Activated CD4-positive, alpha-beta T cell treated with anti-CD3 and anti-CD28 coated beads for 36 hours (primary cell): ENCODE measurements around the gene FARP2. TPM values are rescaled to one million over a fixed set of nuclear protein-coding genes. Genes with fewer than 3 reads are reported as not detected.
A peak's percentile ranks its signal among the peaks of the same experiment; 100 is the strongest.

Experiments used
- ATAC-seq: fragments of 200-7000 bp; cut with Tn5 transposase; one replicate; pipeline ENCODE4 v1.10.0; 2021; ENCODE audit warnings: mild to moderate bottlenecking, moderate library complexity
- CTCF ChIA-PET: fragments of 350-600 bp; sonication (Branson Sonifier 250); formaldehyde crosslinking; loops from one replicate; lab custom pipeline; 2021; ENCODE audit warnings: antibody characterized with exemption; lab: Charles Lee
- POLR2A ChIA-PET: fragments of 350-600 bp; sonication (Branson Sonifier 250); formaldehyde crosslinking; loops from one replicate; lab custom pipeline; 2021; ENCODE audit warnings: antibody characterized with exemption, inconsistent platforms; lab: Charles Lee
- DNase-seq: peaks from one replicate; pipeline ENCODE4 v3.0.0-alpha.2; 2020
- H3K27ac Mint-ChIP-seq: one replicate; pipeline ENCODE4 v1.8.0; 2021; ENCODE audit warnings: mixed read lengths
- H3K27me3 Mint-ChIP-seq: one replicate; pipeline ENCODE4 v1.8.0; 2021; ENCODE audit warnings: mixed read lengths
- H3K36me3 Mint-ChIP-seq: one replicate; pipeline ENCODE4 v1.8.0; 2021; ENCODE audit warnings: low read depth, mixed read lengths
- H3K4me1 Mint-ChIP-seq: one replicate; pipeline ENCODE4 v1.8.0; 2021; ENCODE audit warnings: mixed read lengths
- H3K4me3 Mint-ChIP-seq: one replicate; pipeline ENCODE4 v1.8.0; 2021; ENCODE audit warnings: mild to moderate bottlenecking, moderate library complexity, mixed read lengths
- H3K9me3 Mint-ChIP-seq: one replicate; pipeline ENCODE4 v1.8.0; 2021; ENCODE audit warnings: low read depth, mixed read lengths
- intact Hi-C, 2 experiments: fragments of 100-400 bp; cut with DNase I in 1 of 2; cut with micrococcal nuclease in 1 of 2; formaldehyde crosslinking; loops; one replicate each; pipeline versions ENCODE4 v1.14.2 to v1.15.1; 2022 to 2024; cut with DNase I, micrococcal nuclease
- total RNA-seq, 2 experiments: library from RNA; stranded (reverse); gene quantifications; one replicate each; pipeline ENCODE4 v1.2.3, GENCODE V29; 2021

Gene FARP2
- total RNA-seq, 2 experiments from 2014 or later = 29.0 to 30.7 TPM

DNA sequence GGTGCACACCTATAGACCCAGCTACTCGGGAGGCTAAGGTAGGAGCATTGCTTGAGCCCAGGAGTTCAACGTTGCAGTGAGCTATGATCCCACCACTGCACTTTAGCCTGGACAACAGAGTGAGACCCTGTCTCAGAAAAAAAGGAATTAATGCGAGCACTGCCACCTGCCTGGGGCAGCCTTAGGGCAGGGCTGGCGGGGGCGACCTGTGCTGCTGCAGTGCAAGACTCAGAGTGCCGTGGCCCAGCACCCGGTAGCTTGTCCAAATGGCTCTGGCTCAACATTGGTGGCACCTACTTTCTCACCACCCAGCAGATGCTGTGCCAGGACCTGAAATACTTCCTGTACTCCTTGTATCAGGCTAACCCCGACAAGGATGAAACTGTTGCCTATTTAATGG is 122.1 kb downstream of the FARP2 start:
- H3K9me3 Mint-ChIP-seq = no peaks in the 10 kb centered on the region
- H3K4me1 Mint-ChIP-seq = no peaks in the 10 kb centered on the region
- H3K27ac Mint-ChIP-seq = no peak overlapping the region
- no peak for ATAC-seq
- H3K36me3 Mint-ChIP-seq = peaks cover 2% of the 10 kb centered on the region
- DNase-seq = no peak
- CTCF ChIA-PET = no interaction called here
- intact Hi-C loops = no loop called here
- H3K4me3 Mint-ChIP-seq = no peak overlapping the region
- H3K27me3 Mint-ChIP-seq = peaks cover 4% of the 10 kb centered on the region
- POLR2A ChIA-PET = no interaction called here

DNA sequence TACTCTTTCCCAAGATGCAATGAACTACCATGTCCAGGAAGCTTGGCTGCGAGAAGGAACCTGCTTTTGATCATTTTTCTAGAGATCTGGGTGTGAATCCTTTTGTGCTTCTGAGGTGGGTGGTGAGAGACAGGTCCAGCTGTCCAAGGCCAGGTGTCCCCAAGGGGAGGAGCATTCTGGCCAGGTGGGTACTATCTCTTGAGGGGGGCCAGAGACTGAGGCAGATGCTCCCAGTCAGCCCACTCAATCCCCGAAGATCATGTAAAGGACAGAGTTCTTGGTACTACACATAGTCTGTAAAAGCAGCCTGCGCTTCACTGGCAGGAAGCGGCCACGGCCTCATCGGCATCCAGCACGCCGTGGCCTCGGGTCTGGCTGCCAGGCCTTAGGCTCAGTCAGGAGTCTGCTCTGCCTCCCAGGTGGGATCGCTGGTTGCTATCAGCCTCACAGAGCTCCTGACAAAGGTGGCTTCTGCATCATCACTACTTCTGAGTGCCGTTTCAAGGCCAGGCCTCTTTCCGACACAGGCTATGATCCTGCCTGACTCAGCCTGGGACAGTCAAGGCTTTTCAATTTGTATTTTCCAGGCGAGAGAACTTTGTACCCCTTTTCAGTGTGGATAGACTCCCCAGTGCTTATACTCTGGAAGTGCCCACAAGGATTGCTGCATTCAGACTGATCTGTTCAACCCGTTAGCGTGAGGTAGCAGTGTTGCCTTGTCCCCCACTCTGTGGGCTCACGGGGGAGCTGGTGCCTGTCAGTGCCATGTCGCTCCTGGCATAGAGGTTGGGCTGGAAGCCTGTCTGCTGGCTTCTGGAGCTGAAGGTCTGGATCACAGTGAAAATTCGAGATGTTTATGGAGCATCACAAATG is 123.2 kb downstream of the FARP2 start:
- H3K4me3 Mint-ChIP-seq = no peak overlapping the region
- H3K36me3 Mint-ChIP-seq = peaks cover 2% of the 10 kb centered on the region
- H3K27ac Mint-ChIP-seq = no peak overlapping the region
- H3K9me3 Mint-ChIP-seq = no peaks in the 10 kb centered on the region
- DNase-seq (no peak), ATAC-seq (no peak)
- no peaks in the 10 kb centered on the region for H3K4me1 Mint-ChIP-seq
- CTCF ChIA-PET = no interaction called here
- POLR2A ChIA-PET = no interaction called here
- intact Hi-C loops = no loop called here
- H3K27me3 Mint-ChIP-seq = no peaks in the 10 kb centered on the region

DNA sequence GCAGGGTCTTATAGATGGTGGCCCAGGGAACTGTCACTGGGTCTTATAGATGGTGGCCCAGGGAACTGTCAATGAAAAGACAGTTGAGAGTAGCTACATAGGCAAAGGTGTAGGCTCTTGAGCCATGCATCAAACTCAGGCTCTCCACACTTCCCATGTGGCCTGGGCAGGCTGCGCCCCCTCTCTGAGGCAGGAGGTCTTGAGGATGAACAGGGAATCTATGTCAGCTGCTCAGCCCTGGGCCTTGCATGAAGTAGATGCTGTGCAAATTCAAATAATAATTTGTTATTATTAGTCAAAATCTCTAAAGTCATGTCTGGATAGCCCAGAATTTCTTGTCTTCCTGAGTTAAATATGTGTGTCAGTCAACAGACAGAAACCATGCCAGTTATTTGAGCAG is 125.6 kb downstream of the FARP2 start:
- H3K4me1 Mint-ChIP-seq = no peaks in the 10 kb centered on the region
- H3K27me3 Mint-ChIP-seq = no peaks in the 10 kb centered on the region
- H3K36me3 Mint-ChIP-seq = peaks cover 2% of the 10 kb centered on the region
- ChIA-PET CTCF (no interaction called here), POLR2A (no interaction called here)
- no peak for ATAC-seq
- intact Hi-C loops = no loop called here
- H3K4me3 Mint-ChIP-seq = no peak overlapping the region
- H3K27ac Mint-ChIP-seq = no peak overlapping the region
- no peaks in the 10 kb centered on the region for H3K9me3 Mint-ChIP-seq
- no peak for DNase-seq

DNA sequence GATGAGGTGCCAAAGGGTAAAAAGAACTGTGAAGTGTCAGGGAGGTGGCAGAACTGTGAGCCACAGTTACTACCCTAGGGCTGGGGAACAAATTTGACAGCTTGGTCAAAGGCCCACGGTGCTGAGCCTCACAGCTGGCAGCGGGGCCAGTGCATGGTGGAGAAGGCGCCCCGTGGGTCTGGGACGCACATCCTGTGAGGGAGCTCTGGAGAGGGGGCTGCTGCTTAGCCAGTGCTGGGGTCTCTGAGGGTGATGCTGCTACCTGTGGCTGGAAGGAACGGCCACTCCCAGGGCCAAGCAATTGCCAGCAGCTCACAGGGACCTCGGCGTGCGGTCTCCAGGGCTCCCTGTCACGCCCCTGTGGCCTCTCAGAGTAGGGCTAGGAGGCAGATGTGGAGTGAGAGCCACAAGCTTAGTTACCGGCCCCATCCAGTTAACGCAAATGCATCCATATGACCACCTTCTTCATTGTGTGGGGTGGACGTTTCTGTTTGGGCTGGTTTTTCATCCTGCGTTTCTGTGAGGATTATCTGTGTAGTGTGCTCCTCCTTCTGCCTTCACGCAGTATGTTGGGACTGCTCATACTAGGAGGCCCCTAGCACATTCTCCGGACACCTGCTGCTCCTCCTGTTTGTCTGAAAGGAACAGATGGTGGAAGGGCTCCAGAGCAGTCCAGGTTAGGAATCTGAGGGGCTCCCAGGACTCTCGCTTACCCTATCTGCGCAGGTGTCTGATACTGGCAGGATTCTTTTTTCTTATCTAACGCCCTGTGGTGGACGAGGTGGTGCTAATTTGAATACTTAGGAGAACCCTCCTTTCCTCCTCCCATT is 126.3 kb downstream of the FARP2 start:
- Mint-ChIP-seq H3K9me3 (no peaks in the 10 kb centered on the region), H3K4me3 (no peak overlapping the region), H3K36me3 (peaks cover 2% of the 10 kb centered on the region), H3K27me3 (no peaks in the 10 kb centered on the region), H3K27ac (no peak overlapping the region), H3K4me1 (no peaks in the 10 kb centered on the region)
- DNase-seq (no peak), ATAC-seq (no peak)
- intact Hi-C loops = no loop called here
- ChIA-PET POLR2A (no interaction called here), CTCF (interaction anchor here (1.0 kb wide), 1 partner anchor 623 kb away, joined by 3 read pairs; no protein-coding TSS in a partner anchor)

DNA sequence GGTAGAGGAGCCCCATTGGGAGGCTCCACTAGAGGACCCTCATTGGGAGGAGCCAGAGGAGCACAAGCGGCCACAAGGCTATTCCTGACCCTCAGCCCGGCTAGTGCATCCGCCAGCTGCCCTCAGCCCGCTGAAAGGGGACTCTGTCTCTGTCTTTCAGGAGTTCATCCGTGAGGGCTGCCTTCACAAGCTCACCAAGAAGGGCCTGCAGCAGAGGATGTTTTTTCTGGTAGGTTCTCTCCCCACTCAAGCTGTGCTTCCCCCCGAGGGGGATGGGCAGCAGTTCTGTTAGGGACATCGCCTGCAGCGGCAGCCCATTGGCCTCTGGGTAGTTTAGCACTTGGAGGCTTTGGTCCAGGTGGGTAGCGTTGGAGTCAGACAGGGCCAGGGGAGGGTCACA is 127.2 kb downstream of the FARP2 start:
- intact Hi-C loops = no loop called here

DNA sequence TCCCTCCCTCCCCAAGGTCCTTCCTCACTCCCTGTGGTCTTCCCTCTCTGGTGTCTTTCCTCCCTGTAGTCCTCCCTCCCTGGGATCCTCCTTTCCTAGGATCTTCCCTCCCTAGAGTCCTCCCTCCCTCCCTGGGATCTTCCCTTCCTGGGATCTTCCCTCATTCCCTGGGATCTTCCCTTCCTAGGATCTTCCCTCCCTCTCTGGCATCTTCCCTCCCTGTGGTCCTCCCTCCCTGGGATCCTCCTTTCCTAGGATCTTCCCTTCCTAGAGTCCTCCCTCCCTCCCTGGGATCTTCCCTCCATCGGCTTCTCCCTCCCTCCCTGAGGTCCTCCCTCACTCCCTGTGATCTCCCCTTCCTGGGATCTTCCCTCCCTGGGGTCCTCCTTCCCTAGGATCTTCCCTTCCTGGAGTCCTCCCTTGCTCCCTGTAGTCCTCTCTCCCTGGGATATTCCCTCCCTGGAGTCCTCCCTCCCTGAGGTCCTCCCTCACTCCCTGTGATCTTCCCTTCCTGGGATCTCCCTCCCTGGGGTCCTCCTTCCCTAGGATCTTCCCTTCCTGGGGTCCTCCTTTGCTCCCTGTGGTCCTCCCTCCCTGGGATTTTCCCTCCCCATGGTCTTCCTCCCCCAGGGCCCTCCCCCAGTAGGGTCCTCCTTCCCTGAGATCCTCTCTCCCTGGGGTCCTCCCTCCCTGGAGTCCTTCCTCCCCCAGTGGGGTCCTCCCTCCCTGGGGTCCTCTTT is 129.3 kb downstream of the FARP2 start:
- H3K4me1 Mint-ChIP-seq = no peaks in the 10 kb centered on the region
- no peaks in the 10 kb centered on the region for H3K36me3 Mint-ChIP-seq
- H3K9me3 Mint-ChIP-seq = no peaks in the 10 kb centered on the region
- H3K4me3 Mint-ChIP-seq = no peak overlapping the region
- intact Hi-C loops = no loop called here
- no peaks in the 10 kb centered on the region for H3K27me3 Mint-ChIP-seq
- ChIA-PET CTCF (no interaction called here), POLR2A (no interaction called here)
- H3K27ac Mint-ChIP-seq = no peak overlapping the region
- no peak for DNase-seq
- no peak for ATAC-seq

More for the DNA sequence above, 127.2 kb downstream of the FARP2 start:
- no peaks in the 10 kb centered on the region for H3K4me1 Mint-ChIP-seq
- DNase-seq (no peak), ATAC-seq (no peak)
- peaks cover 2% of the 10 kb centered on the region for H3K36me3 Mint-ChIP-seq
- no peaks in the 10 kb centered on the region for H3K9me3 Mint-ChIP-seq
- H3K4me3 Mint-ChIP-seq = no peak overlapping the region
- no peaks in the 10 kb centered on the region for H3K27me3 Mint-ChIP-seq
- H3K27ac Mint-ChIP-seq = no peak overlapping the region
- POLR2A ChIA-PET = no interaction called here
- CTCF ChIA-PET = no interaction called here

DNA sequence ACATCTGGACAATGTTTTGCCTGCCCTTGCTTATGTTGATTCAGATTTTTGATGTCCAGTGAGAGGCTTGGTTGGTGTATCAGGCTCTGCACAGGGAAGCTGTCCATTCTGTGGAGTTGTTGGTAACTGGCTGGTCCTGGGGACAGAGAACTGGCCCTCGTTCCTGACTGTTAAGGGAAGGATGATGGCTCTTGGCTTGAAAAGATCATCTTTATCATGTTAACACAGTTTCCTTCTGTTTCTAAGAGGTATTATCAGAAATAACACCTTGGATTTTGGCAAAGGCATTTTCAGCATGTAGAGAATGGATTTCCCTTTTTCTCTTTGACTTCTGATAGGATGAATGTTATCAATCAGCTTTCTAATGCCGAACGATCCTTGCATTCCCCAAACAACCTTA is 133.0 kb downstream of the FARP2 start:
- ATAC-seq (no peak), DNase-seq (no peak)
- Mint-ChIP-seq H3K4me3 (no peak overlapping the region), H3K9me3 (no peaks in the 10 kb centered on the region), H3K4me1 (no peaks in the 10 kb centered on the region), H3K27ac (no peak overlapping the region), H3K36me3 (no peaks in the 10 kb centered on the region), H3K27me3 (no peaks in the 10 kb centered on the region)
- intact Hi-C loops = no loop called here
- POLR2A ChIA-PET = no interaction called here
- CTCF ChIA-PET = no interaction called here

DNA sequence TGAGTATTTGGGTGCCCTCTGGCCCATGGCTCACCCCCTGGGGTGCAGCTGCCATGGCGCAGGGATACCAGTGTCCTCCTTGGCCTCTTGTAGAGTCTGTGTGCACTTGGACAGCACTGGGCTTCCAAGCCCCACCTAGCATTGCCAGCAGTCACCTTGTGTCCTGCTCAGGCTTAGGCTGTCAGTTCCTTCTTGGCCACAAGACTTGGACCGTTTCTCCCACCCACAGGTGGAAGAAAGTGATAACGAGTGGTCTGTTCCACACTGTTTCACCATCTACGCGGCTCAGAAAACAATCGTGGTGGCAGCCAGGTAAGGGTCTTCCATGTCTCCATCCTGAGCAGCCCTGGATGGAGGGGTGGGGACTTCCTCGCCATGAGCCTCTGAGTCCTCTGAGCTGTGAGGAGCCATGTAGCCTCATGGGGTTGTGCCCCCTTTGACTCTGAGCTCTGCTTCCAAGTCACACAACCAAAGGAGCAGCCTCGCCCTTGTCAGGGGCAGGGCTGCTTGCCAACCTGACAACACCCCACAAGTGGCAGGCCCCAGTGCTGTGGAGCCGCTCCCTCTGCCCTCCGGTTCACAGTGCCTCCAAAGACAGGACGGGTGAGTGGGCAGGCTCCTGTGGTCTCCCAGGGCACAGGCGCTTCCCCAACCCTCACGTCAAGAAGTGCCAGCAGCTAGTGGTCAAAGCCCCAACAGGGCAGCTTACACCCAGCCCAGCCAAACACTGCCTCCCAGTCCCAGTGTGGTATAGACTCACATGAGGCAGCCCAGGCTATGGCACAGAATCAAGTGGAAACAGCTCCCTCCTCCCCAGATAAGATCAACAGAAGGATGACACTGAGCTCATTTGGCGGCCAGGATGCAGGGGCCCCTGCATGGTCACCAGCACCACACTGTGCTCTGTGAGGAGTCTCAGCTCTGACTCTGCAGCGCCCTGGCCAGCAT is 133.9 kb downstream of the FARP2 start:
- no peak overlapping the region for H3K27ac Mint-ChIP-seq
- POLR2A ChIA-PET = no interaction called here
- ATAC-seq = peak; percentile 19

DNA sequence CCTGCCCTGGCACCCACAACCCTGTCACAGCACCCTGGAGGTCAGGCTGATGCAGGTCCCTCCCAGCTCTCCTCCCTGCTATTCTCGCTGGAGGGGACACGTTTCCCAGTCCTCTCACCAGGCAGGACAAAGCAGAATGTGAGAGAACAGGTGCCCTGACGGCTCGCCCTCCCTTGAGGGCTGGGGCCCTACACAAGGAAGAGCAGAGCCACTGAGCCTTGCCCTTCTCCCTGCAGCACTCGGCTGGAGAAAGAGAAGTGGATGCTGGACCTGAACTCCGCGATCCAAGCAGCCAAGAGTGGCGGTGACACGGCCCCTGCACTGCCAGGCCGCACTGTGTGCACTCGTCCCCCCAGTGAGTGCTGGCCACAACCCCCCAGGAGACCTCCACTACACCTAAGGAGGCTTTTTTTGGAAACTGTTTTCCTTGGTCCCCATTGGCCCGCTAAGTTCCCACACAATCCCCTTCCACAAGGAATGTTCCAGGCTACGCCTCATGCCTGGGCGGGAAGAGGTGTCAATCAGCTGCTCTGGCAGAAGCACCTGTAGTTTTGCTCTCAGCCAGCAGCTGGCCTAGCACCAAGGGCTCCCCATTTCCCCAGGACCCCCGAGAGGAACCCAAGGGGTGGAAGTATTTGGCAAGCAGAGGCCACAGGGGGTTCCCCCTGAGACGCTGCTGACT is 134.9 kb downstream of the FARP2 start:
- ATAC-seq (no peak), DNase-seq (no peak)
- intact Hi-C loops = no loop called here
- ChIA-PET POLR2A (no interaction called here), CTCF (no interaction called here)
- Mint-ChIP-seq H3K36me3 (peaks cover 5% of the 10 kb centered on the region), H3K9me3 (no peaks in the 10 kb centered on the region), H3K4me1 (no peaks in the 10 kb centered on the region), H3K27ac (no peak overlapping the region), H3K27me3 (no peaks in the 10 kb centered on the region), H3K4me3 (no peak overlapping the region)

More for the DNA sequence above, 133.9 kb downstream of the FARP2 start:
- Mint-ChIP-seq H3K36me3 (peaks cover 1% of the 10 kb centered on the region), H3K9me3 (no peaks in the 10 kb centered on the region), H3K4me1 (no peaks in the 10 kb centered on the region), H3K27me3 (no peaks in the 10 kb centered on the region), H3K4me3 (no peak overlapping the region)
- DNase-seq = no peak
- intact Hi-C loops = no loop called here
- CTCF ChIA-PET = no interaction called here

DNA sequence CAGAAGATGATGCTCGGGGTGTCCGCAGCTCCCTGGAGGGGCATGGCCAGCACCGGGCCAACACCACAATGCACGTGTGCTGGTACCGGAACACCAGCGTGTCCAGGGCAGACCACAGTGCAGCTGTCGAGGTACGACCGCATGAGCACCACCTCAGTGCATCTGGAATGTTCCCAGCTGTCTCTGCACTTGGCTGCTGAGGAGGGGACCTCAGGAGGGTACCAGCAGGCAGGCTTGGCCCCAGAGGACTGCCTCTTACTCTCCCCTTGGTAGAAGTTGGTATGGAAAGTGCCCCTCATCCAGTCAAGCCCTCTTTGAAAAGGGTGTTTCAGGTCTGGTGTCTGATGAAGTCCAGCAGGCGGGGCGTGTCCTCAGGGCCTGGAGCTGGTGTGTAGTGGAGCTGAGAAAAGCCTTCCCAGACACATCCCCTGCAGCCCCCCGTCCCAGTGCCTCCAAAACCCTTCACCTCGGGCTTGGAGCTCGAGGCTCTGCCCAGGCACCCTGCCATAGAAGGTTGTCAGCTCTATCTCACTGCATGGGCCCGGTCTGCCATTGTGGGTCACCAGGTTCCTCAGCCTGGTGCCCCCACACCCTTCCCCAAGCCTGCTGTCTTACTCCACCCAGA is 135.6 kb downstream of the FARP2 start:
- ChIA-PET POLR2A (interaction anchor here (0.7 kb wide), 1 partner anchor 11 kb away, joined by 4 read pairs; no protein-coding TSS in a partner anchor), CTCF (no interaction called here)
- ATAC-seq (no peak), DNase-seq (no peak)
- H3K4me1 Mint-ChIP-seq = no peaks in the 10 kb centered on the region
- H3K9me3 Mint-ChIP-seq = no peaks in the 10 kb centered on the region
- no peak overlapping the region for H3K27ac Mint-ChIP-seq
- no peaks in the 10 kb centered on the region for H3K27me3 Mint-ChIP-seq
- H3K36me3 Mint-ChIP-seq = peaks cover 5% of the 10 kb centered on the region
- H3K4me3 Mint-ChIP-seq = no peak overlapping the region
- intact Hi-C loops = no loop called here
